PFSK-1 (cell line): ENCODE results near the gene ITGA6.

ENCODE experiments used
- POLR2AphosphoS5 ChIP-seq: IDR thresholded peaks from 2 replicates; pipeline ENCODE4 v1.6.1; 2012; ENCODE audit warnings: low read depth, mild to moderate bottlenecking, control low read depth, low read length, moderate library complexity
- REST ChIP-seq, 2 experiments: IDR thresholded peaks; 2 replicates each; pipeline versions ENCODE4 v1.6.1 to v1.8.0; 2011 to 2012; ENCODE audit warnings: low read depth in 2 of 2, low read length in 2 of 2, control low read depth in 1 of 2, inconsistent platforms in 1 of 2, mild to moderate bottlenecking in 1 of 2, moderate library complexity in 1 of 2; ENCODE audit not compliant: insufficient read depth in 1 of 2
- SIN3A ChIP-seq: IDR thresholded peaks from 2 replicates; pipeline ENCODE4 v1.6.1; 2012; ENCODE audit warnings: mild to moderate bottlenecking, low read length, moderate library complexity, borderline replicate concordance; ENCODE audit not compliant: insufficient read depth
- TAF1 ChIP-seq: IDR thresholded peaks from 2 replicates; pipeline ENCODE4 v1.6.1; 2012; ENCODE audit warnings: low read length, control low read depth, borderline replicate concordance; ENCODE audit not compliant: insufficient read depth

- no peak for TF ChIP-seq SIN3A
- TF ChIP-seq TAF1, result no peak
- no peak for TF ChIP-seq REST (IDR thresholded peaks at IDR 0.05; ENCODE audit: insufficient read depth in 1 of 2, low read depth in 2 of 2, low read length in 2 of 2)
- TF ChIP-seq POLR2AphosphoS5, result no peak
Observed at GRCh38 chr2:172402198-172402597, 25.2 kb upstream of the ITGA6 start.
